Uterus (tissue), 4 donors: ENCODE data around the gene RINL. TPM values are rescaled to one million over a fixed set of nuclear protein-coding genes. Genes with fewer than 3 reads are reported as not detected.
"Not testable (repeated sequence)": the region's sequence is repeated elsewhere in the genome, so short reads cannot be mapped to it uniquely, and the experiment has no call there.

ENCODE experiments used
- DNase-seq, 2 donors: peaks; one replicate each; pipeline ENCODE4 v3.0.0-alpha.2; 2019 to 2020
- H3K27ac ChIP-seq, 2 donors: fragments of 200-600 bp; sonication (generic); 1 replicate in 1 of 2; 2 replicates in 1 of 2; pipeline ENCODE4 v1.5.1; 2016 to 2018
- H3K27me3 ChIP-seq, 2 donors: fragments of 200-600 bp; sonication (generic); one replicate each; pipeline ENCODE4 v1.5.1; 2018 to 2019; ENCODE audit warnings: control low read depth in 1 of 2
- H3K36me3 ChIP-seq, 2 donors: fragments of 200-600 bp; sonication (generic); one replicate each; pipeline ENCODE4 v1.5.1; 2019; ENCODE audit warnings: control low read depth in 1 of 2
- H3K4me1 ChIP-seq, 2 donors: fragments of 200-600 bp; sonication (generic); one replicate each; pipeline ENCODE4 v1.5.1; 2018 to 2019; ENCODE audit warnings: control low read depth in 1 of 2
- H3K4me3 ChIP-seq, 2 donors: fragments of 200-600 bp; sonication (generic); 1 replicate in 1 of 2; 2 replicates in 1 of 2; pipeline ENCODE4 v1.5.1; 2018 to 2019; ENCODE audit warnings: mild to moderate bottlenecking in 1 of 2
- H3K9me3 ChIP-seq, 2 donors: fragments of 200-600 bp; sonication (generic); one replicate each; pipeline ENCODE4 v1.5.1; 2019; ENCODE audit warnings: control low read depth in 1 of 2
- CTCF ChIP-seq, 4 experiments: fragments of 200-600 bp in 2 of 4; fragments of 450-650 bp in 2 of 4; sonication (generic) in 2 of 4; IDR thresholded peaks; one replicate each; pipeline ENCODE4 v1.5.1; 2016 to 2019; ENCODE audit warnings: antibody characterized with exemption in 4 of 4, mild to moderate bottlenecking in 2 of 4, moderate library complexity in 1 of 4
- POLR2A ChIP-seq, 2 donors: fragments of 450-650 bp; IDR thresholded peaks; one replicate each; pipeline ENCODE4 v1.6.1; 2016; ENCODE audit warnings: antibody characterized with exemption in 2 of 2, mild to moderate bottlenecking in 1 of 2, moderate library complexity in 1 of 2
- intact Hi-C: fragments of 100-400 bp; cut with DNase I; formaldehyde crosslinking; loops from one replicate; pipeline ENCODE4 v1.15.1; 2023; ENCODE audit warnings: low total_unique reads
- total RNA-seq, 4 donors: library from RNA; depleted of rRNA in 3 of 4; stranded (reverse); fragments of >200 nt in 3 of 4; gene quantifications; one replicate each; pipeline versions ENCODE4 v1.1.0 to v1.2.4, GENCODE V29; 2014 to 2023
- donor health status: DM: yes; HTN: yes; CAD: no.

Gene RINL
- total RNA-seq, 4 donors from 2014 or later, result 3.3 to 308 (median 5.0) TPM

- intact Hi-C loops, result no loop called here
- Histone ChIP-seq H3K4me3 (no peak overlapping the region), H3K4me1 (no peaks in the 10 kb centered on the region), H3K9me3 (no peaks in the 10 kb centered on the region), H3K27me3 (no peaks in the 10 kb centered on the region), H3K27ac (no peak overlapping the region), H3K36me3 (no peaks in the 10 kb centered on the region)
- DNase-seq, result no peak
- TF ChIP-seq CTCF (IDR thresholded peaks at IDR 0.05), result no peak
- TF ChIP-seq POLR2A (IDR thresholded peaks at IDR 0.05), result no peak
These were observed 21.3 kb downstream of the RINL start for GRCh38 chr19:38856813-38857212.

- H3K9me3 ChIP-seq, H3K27me3 ChIP-seq, DNase-seq, intact Hi-C loops, H3K27ac ChIP-seq, H3K4me3 ChIP-seq, H3K36me3 ChIP-seq, H3K4me1 ChIP-seq: not testable (repeated sequence)
These were observed 22.3 kb downstream of the RINL start for GRCh38 chr19:38855751-38856150.

GRCh38 chr19:38854961-38855360, 23.1 kb downstream of the RINL start:
- H3K9me3 ChIP-seq, intact Hi-C loops, H3K36me3 ChIP-seq, H3K27me3 ChIP-seq, H3K27ac ChIP-seq, H3K4me1 ChIP-seq, H3K4me3 ChIP-seq, DNase-seq: not testable (repeated sequence)

- no peaks in the 10 kb centered on the region for H3K36me3 ChIP-seq
- peak overlapping the region in 1 of 2 donors; percentile 99 for H3K27ac ChIP-seq
- no peak for TF ChIP-seq CTCF (IDR thresholded peaks at IDR 0.05)
- no peak for TF ChIP-seq POLR2A (IDR thresholded peaks at IDR 0.05)
- peaks cover 0 to 12% of the 10 kb centered on the region in 2 donors for H3K4me1 ChIP-seq
- H3K4me3 ChIP-seq, result no peak overlapping the region
- intact Hi-C loops, result no loop called here
- H3K9me3 ChIP-seq, result no peaks in the 10 kb centered on the region
- no peak for DNase-seq
- H3K27me3 ChIP-seq, result no peaks in the 10 kb centered on the region
These were observed 24.9 kb downstream of the RINL start for GRCh38 chr19:38853214-38853613.

GRCh38 chr19:38852231-38853044, 25.6 kb downstream of the RINL start:
- no peaks in the 10 kb centered on the region for H3K9me3 ChIP-seq
- H3K36me3 ChIP-seq, result no peaks in the 10 kb centered on the region
- H3K27me3 ChIP-seq, result no peaks in the 10 kb centered on the region
- peak overlapping the region; percentile 98 to 99 for H3K27ac ChIP-seq
- peak; percentile 63 to 70 for DNase-seq
- intact Hi-C loops, result no loop called here
- peak overlapping the region; percentile 78 to 79 for H3K4me3 ChIP-seq
- no peak for TF ChIP-seq POLR2A (IDR thresholded peaks at IDR 0.05)
- TF ChIP-seq CTCF (IDR thresholded peaks at IDR 0.05), result no peak
- H3K4me1 ChIP-seq, result peaks cover 1 to 19% of the 10 kb centered on the region in 2 donors

GRCh38 chr19:38851622-38852230, 26.3 kb downstream of the RINL start:
- TF ChIP-seq POLR2A (IDR thresholded peaks at IDR 0.05) (peak; percentile 88 to 91), CTCF (IDR thresholded peaks at IDR 0.05) (peak in 1 of 4 experiments; percentile 26)
- Histone ChIP-seq H3K4me1 (peaks cover 8 to 24% of the 10 kb centered on the region in 2 donors), H3K27me3 (no peaks in the 10 kb centered on the region), H3K27ac (peak overlapping the region; percentile 98 to 99), H3K9me3 (no peaks in the 10 kb centered on the region), H3K36me3 (no peaks in the 10 kb centered on the region), H3K4me3 (peak overlapping the region; percentile 78 to 79)
- peak; percentile 93 to 94 for DNase-seq
- intact Hi-C loops, result no loop called here
